H1 (cell line): ENCODE results near the gene USP7. TPM values are rescaled to one million over a fixed set of nuclear protein-coding genes. Genes with fewer than 3 reads are reported as not detected.

ENCODE experiments used
- JUN ChIP-seq: IDR thresholded peaks from 2 replicates; pipeline ENCODE4 v1.6.1; 2011; ENCODE audit warnings: low read depth, mild to moderate bottlenecking, improper control_type of control experiment, low read length
- KDM1A ChIP-seq: fragments of 200-600, 300-600 bp; sonication (generic); IDR thresholded peaks from 2 replicates; pipeline ENCODE4 v1.7.1; 2016; ENCODE audit warnings: mild to moderate bottlenecking, low read length, borderline replicate concordance
- polyA plus RNA-seq, 7 experiments: library from polyadenylated mRNA; depleted of rRNA in 3 of 7; stranded (reverse) in 5 of 7; unstranded in 2 of 7; fragments of >200 nt in 5 of 7; fragments of 200-250 nt in 2 of 7; gene quantifications; 1 replicate in 5 of 7; 2 replicates in 1 of 7; 4 replicates in 1 of 7; pipeline versions ENCODE4 v1.2.1 to v1.2.3, GENCODE V29; 2011 to 2013; ENCODE audit warnings: missing spikeins in 2 of 7, mixed read lengths in 2 of 7
- total RNA-seq: library from RNA; stranded (reverse); fragmentation: NEBNext Ultra II Directional; extraction: Animal tissue kit (Norgen Biotek cat#: 25700); gene quantifications from 2 replicates; pipeline ENCODE4 v1.2.1, GENCODE V29; 2021

Gene USP7
- total and polyA plus RNA-seq, 2 of the 8 experiments (the other 6 are each of a cell fraction or from before 2014, with no cell fraction given), result 21.3 to 211 TPM

- no peak for TF ChIP-seq KDM1A
- TF ChIP-seq JUN, result no peak
- TF ChIP-seq, all 59 proteins: peak for 0
Observed at GRCh38 chr16:8882041-8882617, 81.6 kb downstream of the USP7 start, which contains the start of gene LITAFD (continued).
